Stimulated activated CD8-positive, alpha-beta memory T cell treated with anti-CD3 and anti-CD28 coated beads, Interleukin-7, amount 100 ng/mL, for 1 hour (primary cell): ENCODE data around the gene SLC39A11.

Experiments
- DNase-seq, 2 donors: peaks; one replicate each; pipeline ENCODE4 v3.0.0-alpha.2; 2020; ENCODE audit warnings: low read depth in 2 of 2

Gene SLC39A11

DNA sequence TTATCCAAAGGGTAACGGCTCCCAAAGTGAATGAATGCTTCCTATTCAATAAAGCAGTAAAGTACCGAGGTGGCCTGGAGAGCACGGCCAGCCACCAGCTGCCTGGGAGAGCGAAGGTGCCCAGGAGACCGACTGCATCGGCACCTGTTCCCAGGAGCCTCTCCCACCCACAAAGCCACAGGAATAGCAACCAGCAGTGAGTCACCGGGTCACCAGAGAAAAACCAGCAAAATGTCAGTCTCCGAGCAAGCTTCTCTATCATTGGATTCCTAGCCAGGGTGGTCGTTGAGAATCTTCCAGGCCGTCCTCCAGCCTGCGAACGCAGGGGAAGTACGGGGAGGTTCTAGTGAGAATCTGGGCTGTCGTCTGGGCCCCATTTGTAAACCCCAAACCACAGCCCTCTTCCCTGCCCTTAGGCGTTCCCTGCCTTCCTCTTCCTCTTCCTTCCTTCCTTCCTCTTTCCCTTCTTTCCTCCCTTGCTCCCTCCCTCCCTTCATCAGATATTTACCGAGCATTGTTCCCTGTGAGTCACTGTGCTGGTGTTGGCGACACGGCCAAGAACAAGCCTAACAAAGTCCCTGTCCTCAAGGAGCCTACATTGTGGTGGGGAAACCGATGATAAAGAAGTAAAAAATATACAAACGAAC is 114.6 kb downstream of the SLC39A11 start:
- DNase-seq = no peak

DNA sequence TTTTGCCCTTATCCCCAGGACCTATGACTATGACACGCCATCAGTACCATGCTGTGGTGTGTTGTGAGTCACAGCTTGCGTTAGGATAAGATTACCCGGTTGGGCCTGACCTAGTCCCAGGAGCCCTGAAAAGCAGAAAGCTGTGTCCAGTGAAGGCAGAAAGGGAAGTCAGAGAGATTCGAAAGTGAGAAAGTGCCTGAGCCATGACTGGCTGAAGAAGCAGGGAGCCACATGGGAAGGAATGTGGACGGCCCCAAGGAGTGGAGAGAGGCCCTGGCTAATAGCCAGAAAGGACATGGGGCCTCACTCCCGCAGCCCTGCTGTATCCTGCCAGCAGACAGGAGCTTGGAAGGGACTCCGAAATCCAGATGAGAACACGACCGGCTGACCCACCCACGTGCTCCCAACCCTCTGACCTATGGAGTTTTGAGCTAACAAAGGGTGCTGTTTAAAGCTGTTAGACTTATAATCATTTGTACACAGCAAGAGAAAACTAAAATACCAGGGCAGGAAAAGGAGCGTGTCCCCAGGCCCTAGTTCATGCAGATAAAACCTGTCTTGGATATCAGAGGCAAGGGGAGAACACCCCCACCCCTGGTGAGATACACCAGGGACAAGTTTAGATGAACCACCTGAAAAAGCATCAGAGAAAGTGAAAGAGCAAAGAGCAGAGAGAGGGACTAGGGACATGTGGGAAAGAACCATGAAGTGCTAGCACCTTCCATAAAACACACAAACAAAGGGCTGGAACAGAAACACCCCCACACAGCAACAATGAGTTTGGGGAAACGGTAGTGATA is 115.3 kb downstream of the SLC39A11 start:
- no peak for DNase-seq

DNA sequence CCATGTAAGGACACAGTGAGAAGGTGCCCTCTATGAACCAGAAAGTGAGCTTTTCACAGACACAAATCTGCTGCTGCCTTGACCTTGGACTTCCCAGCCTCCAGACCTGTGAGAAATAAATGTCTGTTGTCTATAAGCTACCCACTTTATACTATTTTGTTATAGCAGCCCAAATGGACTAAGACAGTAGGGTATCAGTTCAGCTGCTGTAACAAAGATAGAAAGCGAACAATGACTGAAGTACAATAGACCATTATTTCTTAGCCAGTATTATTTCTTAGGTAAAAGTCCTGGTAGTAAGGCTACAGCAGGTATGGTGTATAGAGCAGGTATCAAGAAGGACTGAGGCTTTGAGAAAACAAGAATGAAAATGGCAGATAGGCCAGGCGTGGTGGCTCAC is 117.0 kb downstream of the SLC39A11 start:
- DNase-seq = no peak

DNA sequence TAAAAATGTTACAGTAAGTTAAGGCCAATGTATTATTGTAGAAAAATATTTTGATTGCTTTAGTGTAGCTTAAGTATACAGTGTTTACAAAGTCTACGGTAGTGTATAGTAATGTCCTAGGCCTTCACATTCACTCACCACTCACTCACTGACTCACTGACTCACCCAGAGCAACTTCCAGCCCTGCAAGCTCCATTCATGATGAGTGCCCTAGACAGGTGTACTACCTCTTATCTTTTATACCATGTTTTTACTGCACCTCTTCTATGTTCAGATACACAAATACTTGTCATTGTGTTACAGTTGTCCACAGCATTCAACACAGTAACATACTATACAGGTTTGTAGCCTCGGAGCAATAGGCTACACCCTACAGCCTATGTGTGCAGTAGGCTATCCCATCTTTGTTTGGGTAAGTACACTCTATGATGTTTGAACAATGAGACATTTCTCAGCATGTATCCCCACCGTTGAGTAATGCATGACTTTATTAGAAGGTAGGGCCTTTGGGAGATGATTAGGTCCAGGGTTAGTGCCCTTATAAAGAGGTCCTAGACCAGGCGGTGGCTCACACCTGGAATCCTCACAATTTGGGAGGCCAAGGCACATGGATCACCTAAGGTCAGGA is 117.8 kb downstream of the SLC39A11 start:
- DNase-seq = no peak

DNA sequence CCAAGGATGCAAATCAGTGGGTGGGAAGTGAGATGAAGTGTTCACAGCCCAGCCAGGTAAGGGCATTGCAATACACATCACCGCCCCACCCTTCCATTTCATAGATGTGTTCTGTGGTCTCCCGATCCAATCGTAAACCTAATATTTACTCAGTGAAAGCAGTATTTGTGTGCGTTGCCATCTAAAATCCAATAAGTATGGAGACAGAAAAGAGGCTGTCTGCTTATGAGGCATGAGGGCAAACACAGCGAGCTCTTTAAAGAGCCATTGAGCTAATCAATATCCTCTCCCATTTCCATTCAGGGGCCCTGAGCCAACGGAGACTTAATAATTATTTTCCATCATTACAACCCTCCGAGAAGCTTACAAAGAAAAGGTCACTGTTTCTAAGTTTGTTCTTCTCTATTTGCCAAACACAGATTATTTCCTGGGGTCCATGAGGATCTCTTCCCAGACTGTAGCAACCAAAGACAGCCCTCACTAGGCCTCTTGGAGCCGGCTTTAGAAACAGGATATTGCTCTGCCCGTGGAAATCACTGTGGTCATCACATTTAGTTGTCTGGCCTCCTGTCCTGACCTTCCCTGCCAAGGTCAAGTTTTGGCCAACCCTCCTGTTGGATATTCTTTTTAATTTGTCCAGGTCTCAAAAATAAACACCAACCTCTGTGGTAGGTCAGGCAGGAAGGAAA is 120.1 kb downstream of the SLC39A11 start:
- no peak for DNase-seq

DNA sequence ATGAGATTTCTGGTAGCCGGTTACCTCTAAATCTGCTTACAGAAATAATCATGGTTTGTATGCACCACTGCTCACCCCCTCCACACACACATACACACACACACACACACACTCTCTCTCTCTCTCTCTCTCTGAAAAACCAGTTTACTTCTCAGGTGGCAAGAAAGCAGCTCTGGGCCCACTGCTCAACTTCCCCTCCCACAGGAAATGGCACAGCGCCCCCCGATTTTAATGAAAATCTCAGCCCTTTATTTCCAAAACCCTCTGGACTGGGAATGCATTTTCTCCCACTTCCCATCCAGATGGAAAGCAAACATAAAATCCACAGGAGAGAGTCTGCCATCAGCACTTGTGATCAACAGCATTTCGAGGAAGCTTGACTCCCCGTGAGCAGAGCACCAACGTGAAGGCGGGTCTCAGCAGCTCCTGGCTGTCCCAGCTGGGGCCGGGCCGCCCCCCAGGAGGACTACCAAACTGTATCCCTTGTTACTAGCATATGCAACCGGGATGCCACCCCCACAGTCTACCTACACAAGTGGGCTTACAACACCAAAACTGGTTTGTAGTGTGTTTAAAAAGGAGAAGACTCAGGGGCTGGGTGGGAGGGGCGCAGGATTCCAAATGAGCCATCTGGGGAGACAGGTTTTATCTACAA is 121.1 kb downstream of the SLC39A11 start:
- no peak for DNase-seq

DNA sequence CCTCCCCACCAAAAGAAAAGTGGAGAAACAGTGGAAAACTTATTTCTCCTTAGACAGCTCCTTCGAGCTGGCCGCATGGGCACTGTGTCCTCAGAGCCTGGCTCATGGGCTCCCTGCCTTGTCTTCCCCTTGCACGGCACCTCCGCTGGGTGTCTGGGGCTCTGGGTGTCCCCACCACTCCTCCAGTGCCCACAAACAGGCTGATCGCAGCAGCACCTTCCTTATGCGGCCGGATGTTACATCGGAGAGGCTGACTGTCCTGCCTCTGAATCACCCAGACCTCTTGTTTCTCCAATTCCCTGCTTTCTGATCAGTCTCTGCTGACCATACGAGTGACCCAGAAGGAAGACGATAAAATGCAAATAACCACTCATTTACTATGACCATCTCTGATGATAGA is 121.7 kb downstream of the SLC39A11 start:
- no peak for DNase-seq

DNA sequence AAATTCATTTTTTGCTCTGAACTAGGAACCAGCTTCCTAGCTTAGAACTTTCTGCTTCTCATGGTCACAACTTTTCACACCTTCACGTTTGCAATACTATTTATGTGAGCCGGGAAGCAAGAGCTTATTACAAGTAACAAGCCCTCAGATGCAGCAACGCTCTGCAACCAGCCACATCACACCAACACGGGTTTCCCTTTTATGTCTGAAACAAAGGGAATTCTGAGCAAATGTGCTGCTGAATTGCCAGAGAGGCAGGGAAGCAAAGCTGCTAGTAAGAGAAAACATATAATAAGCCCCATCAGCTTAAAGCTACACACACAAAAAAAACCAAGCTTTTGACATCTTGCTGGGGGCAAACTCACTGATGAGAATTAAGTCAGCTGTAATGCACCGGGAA is 122.2 kb downstream of the SLC39A11 start:
- no peak for DNase-seq

DNA sequence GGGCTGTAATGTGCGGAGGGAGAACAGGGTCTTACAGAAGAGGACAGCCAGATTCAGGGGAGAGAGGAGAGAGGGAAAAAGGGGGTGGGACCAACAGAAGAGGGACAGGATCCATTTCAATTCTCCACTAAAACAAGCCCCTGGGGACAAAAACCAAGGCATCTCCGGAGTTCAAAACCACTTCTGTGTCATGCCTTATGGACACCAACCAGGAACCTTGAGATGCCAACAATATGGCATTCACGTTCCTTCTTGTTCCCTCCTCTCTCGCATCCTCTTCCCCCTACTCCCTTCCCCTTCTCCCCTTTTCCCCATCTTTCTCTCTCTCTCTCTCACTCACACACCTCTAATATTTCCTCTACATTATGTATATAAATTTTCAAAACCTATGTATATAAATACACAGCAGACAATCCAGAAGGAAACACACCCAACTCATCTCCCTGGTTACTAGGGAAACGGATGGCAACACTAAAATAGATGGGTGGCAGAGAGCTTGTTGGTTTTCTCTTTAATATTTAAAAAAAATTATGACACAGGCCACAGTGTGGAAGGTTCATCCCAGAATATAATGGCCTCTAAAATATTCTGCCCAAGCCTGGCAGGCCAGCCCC is 123.1 kb downstream of the SLC39A11 start:
- no peak for DNase-seq

DNA sequence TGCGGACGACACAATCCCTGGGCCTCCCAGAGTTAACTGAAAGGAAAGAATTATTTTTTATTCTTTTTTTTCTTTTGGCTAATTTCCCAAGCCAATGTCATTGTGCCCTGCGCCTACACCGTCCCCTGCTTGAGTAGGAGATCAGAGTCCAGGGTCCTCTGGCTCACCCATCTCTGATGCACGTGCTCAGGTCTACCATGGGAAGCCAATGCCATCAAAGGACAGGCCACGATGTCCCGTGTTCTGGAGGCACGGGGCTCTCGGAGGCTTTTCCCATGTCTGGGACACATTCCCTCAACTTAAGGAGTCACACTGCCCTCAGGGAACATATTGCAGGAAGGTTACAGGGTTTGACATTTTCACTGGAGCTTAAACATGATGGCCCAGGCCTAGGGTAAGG is 123.7 kb downstream of the SLC39A11 start:
- DNase-seq = no peak

DNA sequence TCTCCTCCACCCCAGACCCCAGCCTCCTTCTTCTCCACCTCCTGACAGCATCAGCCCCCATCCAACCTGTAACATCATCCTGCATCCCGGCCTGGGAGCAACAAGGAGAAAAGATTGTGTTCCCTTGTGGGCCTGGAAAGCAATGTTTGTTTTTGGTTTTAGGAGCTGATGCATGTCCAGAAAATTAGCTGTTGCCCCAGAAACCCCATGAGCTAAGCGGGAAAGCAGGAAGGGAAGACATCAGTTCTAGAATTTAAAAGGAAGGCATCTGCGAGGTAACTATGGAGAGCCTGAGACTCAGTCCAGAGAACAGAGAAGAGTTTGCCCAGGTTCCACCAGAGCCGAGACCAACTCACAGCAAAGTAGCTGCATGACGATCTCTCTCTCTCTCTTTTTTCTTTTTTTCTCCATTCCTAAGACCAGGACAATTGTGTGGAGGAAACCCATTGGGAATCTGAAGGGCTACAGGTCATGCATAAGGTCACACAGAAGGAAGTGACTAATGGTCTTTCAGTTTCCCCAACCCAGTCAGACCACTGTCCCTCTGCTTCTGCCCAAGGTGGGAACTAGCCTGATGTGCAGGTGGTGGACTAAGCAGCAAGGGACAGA is 124.4 kb downstream of the SLC39A11 start:
- no peak for DNase-seq

DNA sequence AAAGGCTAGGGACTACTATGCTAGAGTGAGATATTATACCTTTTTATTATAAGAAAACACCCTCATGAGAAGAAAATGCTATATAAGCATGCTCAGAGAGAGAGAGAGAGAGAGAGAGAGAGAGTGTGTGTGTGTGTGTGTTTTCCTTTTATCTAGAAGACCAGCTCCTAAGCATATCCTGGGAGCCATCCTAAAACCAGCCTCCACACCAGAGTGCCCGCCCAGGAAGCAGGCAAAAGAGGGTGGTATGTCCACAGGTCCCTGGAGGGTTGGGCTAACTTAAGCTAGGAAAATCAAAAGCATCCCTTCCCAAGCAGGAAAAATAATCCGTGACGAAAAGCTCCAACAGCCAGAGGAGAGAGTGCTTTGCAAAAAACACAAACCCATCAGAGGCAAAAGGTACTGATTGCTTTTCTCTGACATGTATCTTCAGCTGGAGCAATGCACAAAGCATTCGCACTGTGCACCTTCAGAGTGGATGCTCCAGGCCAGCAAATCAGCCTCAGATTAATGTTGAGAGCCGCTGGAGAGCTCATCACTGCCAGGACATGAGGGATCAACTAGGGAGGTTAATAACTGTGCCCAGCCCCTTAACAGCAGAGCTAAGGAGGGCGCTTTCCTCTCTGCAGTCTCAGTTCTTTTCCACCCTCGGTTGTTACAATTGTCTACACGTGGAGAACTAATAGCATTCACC is 125.1 kb downstream of the SLC39A11 start:
- DNase-seq = no peak

DNA sequence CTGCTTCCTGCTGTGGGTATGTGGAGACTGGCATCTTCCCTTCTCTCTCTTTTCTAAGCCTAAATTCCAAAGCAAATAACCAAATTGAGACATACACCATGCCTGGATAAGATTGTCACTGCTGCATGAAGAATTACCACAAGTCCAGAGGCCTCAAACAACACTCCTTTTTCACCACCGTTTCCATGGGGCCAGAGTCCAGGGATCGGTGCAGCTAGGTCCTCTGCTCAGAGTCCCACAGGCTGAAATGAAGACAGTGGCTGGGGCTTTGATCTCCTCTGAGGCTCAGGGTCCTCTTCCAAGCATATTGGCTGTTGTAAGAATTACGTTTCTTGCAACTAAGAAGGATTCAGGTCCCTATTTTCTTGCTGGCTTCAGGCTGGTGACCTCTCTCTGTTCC is 130.4 kb downstream of the SLC39A11 start:
- no peak for DNase-seq

DNA sequence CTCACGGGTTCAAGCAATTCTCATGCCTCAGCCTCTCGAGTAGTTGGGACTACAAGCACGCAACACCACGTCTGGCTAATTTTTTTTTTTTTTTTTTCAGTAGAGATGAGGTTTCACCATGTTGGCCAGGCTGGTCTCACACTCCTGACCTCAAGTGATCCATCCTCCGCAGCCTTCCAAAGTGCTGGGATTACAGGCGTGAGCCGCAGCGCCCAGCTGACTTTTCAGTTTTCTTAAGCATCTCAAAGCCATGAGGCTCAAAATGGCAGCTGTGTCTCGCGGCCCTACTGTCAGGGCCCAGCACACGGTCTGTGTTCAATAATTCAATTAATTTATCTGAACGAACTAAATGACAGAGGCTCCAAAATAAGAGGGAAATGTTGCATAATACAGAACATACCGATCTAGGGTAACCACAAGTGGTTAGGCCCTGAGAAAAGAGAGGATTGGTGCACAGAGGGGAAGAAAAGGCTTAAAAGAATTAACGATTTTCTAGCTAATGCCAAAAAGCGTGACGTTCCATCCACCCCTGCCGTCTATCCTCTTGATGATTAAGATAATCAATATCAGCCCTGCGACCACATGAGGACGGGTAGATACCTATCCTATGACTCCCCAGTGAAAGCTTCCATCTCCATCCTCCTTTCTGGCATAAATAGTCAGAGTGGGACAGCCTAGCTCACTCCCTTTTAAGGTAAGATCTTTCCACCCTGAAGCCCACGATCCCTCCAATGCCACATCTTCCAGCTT is 136.9 kb downstream of the SLC39A11 start:
- no peak for DNase-seq

DNA sequence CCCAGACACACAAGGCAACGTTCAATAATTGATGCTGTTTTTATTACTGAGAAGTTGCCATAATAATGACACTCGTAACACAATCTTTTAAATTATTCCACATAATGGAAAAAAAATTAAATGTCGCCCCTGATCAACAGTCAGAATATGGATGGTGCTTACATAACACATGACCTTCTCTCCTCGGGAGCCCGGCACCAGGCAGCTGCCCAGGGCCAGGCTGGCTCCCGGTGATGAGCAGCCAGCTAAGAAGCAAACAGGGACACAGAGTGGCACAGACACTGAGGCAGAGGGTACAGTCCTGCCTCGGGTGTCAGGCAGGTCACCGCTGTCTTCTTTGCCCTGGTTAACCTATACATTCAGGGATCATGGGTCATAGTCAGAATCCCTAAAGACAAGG is 137.9 kb downstream of the SLC39A11 start:
- no peak for DNase-seq

DNA sequence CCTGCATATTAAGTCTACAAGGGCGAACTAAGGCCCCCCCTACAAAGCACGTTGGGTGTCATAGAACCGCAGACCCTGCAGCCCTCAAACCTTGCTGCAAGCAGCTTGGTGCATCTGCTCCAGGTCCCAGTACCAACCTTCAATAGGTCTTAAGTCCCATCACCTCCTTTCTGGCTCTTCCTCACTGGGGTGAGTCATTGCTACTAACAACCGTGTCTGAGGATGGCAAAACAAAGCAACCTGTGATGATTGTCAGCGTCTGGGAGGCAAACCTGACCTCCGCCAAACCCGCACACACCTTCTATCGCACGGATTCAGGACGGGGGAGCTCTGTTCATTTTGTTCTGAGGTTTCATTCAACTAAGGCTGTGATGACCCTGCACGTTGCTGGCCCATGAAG is 138.9 kb downstream of the SLC39A11 start:
- DNase-seq = no peak

DNA sequence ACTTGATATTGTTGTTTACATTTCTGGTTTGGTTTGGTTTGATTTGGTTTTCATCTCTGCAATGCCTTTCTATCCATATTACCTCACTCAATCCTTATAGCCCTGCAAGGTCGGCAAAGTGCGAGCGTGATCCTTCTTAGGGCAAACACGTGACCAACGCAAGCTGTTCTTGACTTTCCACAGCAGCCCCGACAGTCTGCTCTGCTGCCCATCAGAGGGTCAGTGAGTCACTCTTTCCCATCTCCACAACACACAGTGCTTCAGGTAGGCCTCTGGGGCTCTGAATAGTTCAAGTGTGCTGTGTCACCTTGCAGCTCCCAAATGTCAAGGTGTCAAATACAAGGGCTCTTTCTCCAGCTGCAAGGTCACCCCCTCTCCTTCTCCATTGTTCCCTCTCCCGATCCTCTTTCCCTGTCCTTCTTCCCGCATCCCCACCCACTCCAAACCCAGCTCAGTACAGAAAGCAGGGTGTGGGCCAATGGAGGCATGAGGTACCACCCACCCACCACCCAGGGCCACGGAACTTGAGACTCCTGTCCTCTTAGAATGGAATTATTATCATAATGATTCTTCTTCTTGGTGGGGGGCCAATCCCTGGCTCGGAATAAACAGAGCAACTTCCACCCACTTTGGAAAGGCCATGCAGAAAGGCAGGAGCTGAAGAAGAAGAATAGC is 139.7 kb downstream of the SLC39A11 start:
- DNase-seq = no peak

DNA sequence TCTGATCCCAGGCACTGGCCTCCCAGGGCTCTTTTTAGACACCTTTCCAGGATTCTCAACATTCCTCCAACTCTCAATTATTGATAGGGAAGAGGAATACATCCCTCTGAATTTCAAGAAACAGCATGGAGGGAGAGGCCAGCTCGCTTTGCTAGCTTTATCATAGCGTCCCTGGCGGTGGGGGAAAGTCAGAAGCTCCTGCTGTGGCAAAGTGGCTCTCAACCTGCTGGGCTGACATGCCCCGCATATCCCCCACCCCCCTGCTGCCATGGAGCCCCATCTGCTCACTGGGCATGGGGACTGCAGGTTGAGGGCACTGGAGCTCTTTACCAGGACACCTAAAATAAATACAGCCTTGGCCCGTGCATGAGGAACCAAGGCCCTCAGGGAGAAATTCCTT is 140.3 kb downstream of the SLC39A11 start:
- no peak for DNase-seq

DNA sequence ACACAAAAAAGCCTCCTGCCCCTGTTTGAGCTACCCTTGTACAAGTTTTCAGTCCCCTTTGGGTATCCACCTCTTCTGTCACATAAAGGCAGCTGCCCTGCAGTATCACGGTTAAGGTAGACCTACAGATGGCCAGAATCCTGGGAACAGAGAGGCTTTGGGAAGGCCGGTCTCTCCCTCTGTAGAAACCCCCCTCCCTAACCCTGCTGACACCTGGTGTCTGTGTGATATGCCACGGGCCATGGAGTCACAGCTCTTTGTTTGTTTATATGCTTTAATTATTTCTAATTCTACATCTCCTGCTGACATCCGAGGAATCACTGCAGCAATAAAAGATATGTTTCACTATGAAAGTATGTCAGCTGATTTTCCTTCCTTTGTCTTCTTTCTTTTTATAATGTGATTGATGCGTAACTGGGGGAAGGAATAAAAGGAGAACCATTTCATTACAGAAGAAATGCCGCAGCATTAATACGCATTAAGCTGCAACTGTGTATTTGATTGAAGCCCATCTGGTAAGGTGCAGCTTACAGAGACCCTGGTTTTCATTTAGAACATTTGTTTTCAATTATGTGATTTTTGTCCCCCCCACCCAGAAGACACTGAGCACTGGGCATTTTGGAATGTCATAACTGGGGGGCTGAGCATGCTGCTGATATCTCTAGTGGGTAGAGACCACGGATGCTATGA is 142.1 kb downstream of the SLC39A11 start:
- no peak for DNase-seq
